Liver (tissue), 9 donors: ENCODE measurements around the gene FCGBP. TPM values are rescaled to one million over a fixed set of nuclear protein-coding genes. Genes with fewer than 3 reads are reported as not detected.

Experiments used
- DNase-seq: peaks from one replicate; pipeline ENCODE4 v3.0.0-alpha.2; 2017; ENCODE audit warnings: low spot score
- H3K27ac ChIP-seq, 2 donors: one replicate each; pipeline ENCODE4 v1.7.0; 2013; ENCODE audit warnings: inconsistent platforms in 2 of 2, low read length in 2 of 2, control low read depth in 1 of 2, low read depth in 1 of 2, mild to moderate bottlenecking in 1 of 2
- H3K27me3 ChIP-seq, 4 donors: one replicate each; pipeline versions ENCODE4 v1.6.1 to v1.7.0; 2013; ENCODE audit warnings: low read length in 3 of 4, inconsistent platforms in 1 of 4, mild to moderate bottlenecking in 1 of 4, moderate library complexity in 1 of 4; ENCODE audit not compliant: control insufficient read depth in 4 of 4, insufficient read depth in 4 of 4
- H3K36me3 ChIP-seq, 4 donors: one replicate each; pipeline versions ENCODE4 v1.6.1 to v1.7.0; 2013; ENCODE audit warnings: low read length in 3 of 4, mild to moderate bottlenecking in 3 of 4, low read depth in 1 of 4, moderate library complexity in 1 of 4; ENCODE audit not compliant: control insufficient read depth in 4 of 4, insufficient read depth in 3 of 4
- H3K4me1 ChIP-seq, 4 donors: one replicate each; pipeline versions ENCODE4 v1.6.1 to v1.7.0; 2013; ENCODE audit warnings: low read length in 3 of 4, mild to moderate bottlenecking in 3 of 4, moderate library complexity in 1 of 4; ENCODE audit not compliant: control insufficient read depth in 4 of 4, insufficient read depth in 4 of 4
- H3K4me3 ChIP-seq, 3 donors: one replicate each; pipeline versions ENCODE4 v1.6.1 to v1.7.0; 2013; ENCODE audit warnings: low read length in 3 of 3, control low read depth in 1 of 3, low read depth in 1 of 3, mild to moderate bottlenecking in 1 of 3
- H3K9ac ChIP-seq, 2 donors: one replicate each; pipeline ENCODE4 v1.7.0; 2013; ENCODE audit warnings: low read length in 2 of 2, mild to moderate bottlenecking in 2 of 2, moderate library complexity in 2 of 2, control low read depth in 1 of 2, low read depth in 1 of 2
- H3K9me3 ChIP-seq, 4 donors: one replicate each; pipeline versions ENCODE4 v1.6.1 to v1.7.0; 2013; ENCODE audit warnings: low read length in 3 of 4; ENCODE audit not compliant: control insufficient read depth in 4 of 4
- EGR1 ChIP-seq, 2 donors: IDR thresholded peaks; 2 replicates each; pipeline ENCODE4 v1.6.1; 2016 to 2018; ENCODE audit warnings: antibody characterized with exemption in 2 of 2, low read depth in 2 of 2
- FOXA1 ChIP-seq: IDR thresholded peaks from 2 replicates; pipeline ENCODE4 v1.6.1; 2016; ENCODE audit warnings: antibody characterized with exemption
- HNF4A ChIP-seq, 2 donors: conservative IDR thresholded peaks; 2 replicates each; pipeline ENCODE4 v1.6.1; 2016; ENCODE audit warnings: antibody characterized with exemption in 2 of 2, mild to moderate bottlenecking in 2 of 2
- HNF4G ChIP-seq: IDR thresholded peaks from 2 replicates; pipeline ENCODE4 v1.6.1; 2016; ENCODE audit warnings: antibody characterized with exemption
- JUND ChIP-seq, 2 donors: IDR thresholded peaks; 2 replicates each; pipeline ENCODE4 v1.6.1; 2016; ENCODE audit warnings: antibody characterized with exemption in 2 of 2
- NR2F2 ChIP-seq: IDR thresholded peaks from 2 replicates; pipeline ENCODE4 v1.6.1; 2016; ENCODE audit warnings: antibody characterized with exemption
- RAD21 ChIP-seq, 2 donors: IDR thresholded peaks; 2 replicates each; pipeline ENCODE4 v1.6.1; 2016; ENCODE audit warnings: antibody characterized with exemption in 2 of 2, mild to moderate bottlenecking in 2 of 2
- RXRA ChIP-seq, 2 donors: IDR thresholded peaks; 2 replicates each; pipeline ENCODE4 v1.6.1; 2017 to 2018; ENCODE audit warnings: antibody characterized with exemption in 2 of 2, mild to moderate bottlenecking in 1 of 2
- TAF1 ChIP-seq: conservative IDR thresholded peaks from 2 replicates; pipeline ENCODE4 v1.6.1; 2016; ENCODE audit warnings: antibody characterized with exemption, mild to moderate bottlenecking
- YY1 ChIP-seq: IDR thresholded peaks from 2 replicates; pipeline ENCODE4 v1.6.1; 2016; ENCODE audit warnings: antibody characterized with exemption, mild to moderate bottlenecking
- WGBS: extraction: QIAGEN DNeasy Blood & Tissue Kit; methylation state at CpG from one replicate; pipeline ENCODE4 v1.1.7; 2013; 5-methylcytosine and 5-hydroxymethylcytosine counted together
- polyA plus RNA-seq, 2 donors: library from polyadenylated mRNA; stranded (reverse) in 1 of 2; unstranded in 1 of 2; fragments of 200-250 nt in 1 of 2; fragments of >200 nt in 1 of 2; fragmentation: Nextera tagmentation in 1 of 2; extraction: Ambion mirVana in 1 of 2; gene quantifications; one replicate each; pipeline versions ENCODE4 v1.2.1 to v1.2.3, GENCODE V29; 2013 to 2015
- total RNA-seq, 2 donors: library from RNA; depleted of rRNA; stranded (reverse); fragments of >200 nt; gene quantifications; one replicate each; pipeline ENCODE4 v1.2.3, GENCODE V29; 2014
- TF ChIP-seq, protein P1 (sequence below): IDR thresholded peaks from 2 replicates; pipeline ENCODE4 v1.6.1; 2016; ENCODE audit warnings: antibody characterized with exemption, mild to moderate bottlenecking
- TF ChIP-seq, protein P2 (sequence below): IDR thresholded peaks from 2 replicates; pipeline ENCODE4 v1.6.1; 2016; ENCODE audit warnings: antibody characterized with exemption
- TF ChIP-seq, protein P3 (sequence below): IDR thresholded peaks from 2 replicates; pipeline ENCODE4 v1.6.1; 2016; ENCODE audit warnings: antibody characterized with exemption
- TF ChIP-seq, protein P4 (sequence below): fragments of 150-350 bp; IDR thresholded peaks from 2 replicates; pipeline ENCODE4 v1.5.1; 2017; ENCODE audit warnings: improper control_type of control experiment, low read depth, low read length; ENCODE audit not compliant: missing input control
- donor health status: healthy.
- donor health status: healthy.
- donor health status: healthy.
- donor health status: healthy.
- donor health status: healthy.

The FCGBP gene
- total and polyA plus RNA-seq, 4 donors: 0.08 to 32.9 (median 0.95) TPM

DNA sequence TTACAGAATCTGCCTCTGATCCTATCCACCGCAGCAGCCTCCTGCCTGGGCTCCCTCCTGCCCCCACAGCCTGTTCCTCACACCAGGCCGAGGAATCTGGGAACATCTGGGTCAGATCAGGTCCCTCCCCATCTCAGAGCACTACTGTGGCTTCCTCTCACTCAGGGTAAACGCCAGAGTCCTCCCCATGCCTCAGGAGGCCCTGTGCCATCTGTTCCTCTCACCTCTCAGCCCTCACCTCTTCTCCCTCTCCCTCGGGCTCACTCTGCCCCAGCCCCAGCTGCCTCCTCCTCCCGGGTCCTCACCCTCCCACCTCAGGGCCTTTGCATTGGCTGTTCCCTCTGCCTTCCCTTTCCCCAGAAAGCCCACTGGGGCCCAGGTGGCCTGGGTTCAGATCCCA, 18.2 kb downstream of the FCGBP start:
- WGBS: 82% methylated on average over 5 of the region's 5 CpGs
- no peak overlapping the region for H3K4me3 ChIP-seq
- no peaks in the 10 kb centered on the region for H3K36me3 ChIP-seq
- H3K27me3 ChIP-seq: no peaks in the 10 kb centered on the region
- H3K9me3 ChIP-seq: peaks cover 0 to 3% (median 0%) of the 10 kb centered on the region in 4 donors
- DNase-seq: no peak
- no peaks in the 10 kb centered on the region for H3K4me1 ChIP-seq
- no peak overlapping the region for H3K27ac ChIP-seq
- TF ChIP-seq JUND (IDR thresholded peaks at IDR 0.05) (no peak), RXRA (IDR thresholded peaks at IDR 0.05) (no peak), HNF4A (conservative IDR thresholded peaks at IDR 0.05) (no peak), YY1 (no peak), TAF1 (no peak), NR2F2 (no peak), EGR1 (IDR thresholded peaks at IDR 0.05; ENCODE audit: low read depth in 2 of 2) (no peak), RAD21 (IDR thresholded peaks at IDR 0.05) (no peak)
- TF ChIP-seq, protein P1, sequence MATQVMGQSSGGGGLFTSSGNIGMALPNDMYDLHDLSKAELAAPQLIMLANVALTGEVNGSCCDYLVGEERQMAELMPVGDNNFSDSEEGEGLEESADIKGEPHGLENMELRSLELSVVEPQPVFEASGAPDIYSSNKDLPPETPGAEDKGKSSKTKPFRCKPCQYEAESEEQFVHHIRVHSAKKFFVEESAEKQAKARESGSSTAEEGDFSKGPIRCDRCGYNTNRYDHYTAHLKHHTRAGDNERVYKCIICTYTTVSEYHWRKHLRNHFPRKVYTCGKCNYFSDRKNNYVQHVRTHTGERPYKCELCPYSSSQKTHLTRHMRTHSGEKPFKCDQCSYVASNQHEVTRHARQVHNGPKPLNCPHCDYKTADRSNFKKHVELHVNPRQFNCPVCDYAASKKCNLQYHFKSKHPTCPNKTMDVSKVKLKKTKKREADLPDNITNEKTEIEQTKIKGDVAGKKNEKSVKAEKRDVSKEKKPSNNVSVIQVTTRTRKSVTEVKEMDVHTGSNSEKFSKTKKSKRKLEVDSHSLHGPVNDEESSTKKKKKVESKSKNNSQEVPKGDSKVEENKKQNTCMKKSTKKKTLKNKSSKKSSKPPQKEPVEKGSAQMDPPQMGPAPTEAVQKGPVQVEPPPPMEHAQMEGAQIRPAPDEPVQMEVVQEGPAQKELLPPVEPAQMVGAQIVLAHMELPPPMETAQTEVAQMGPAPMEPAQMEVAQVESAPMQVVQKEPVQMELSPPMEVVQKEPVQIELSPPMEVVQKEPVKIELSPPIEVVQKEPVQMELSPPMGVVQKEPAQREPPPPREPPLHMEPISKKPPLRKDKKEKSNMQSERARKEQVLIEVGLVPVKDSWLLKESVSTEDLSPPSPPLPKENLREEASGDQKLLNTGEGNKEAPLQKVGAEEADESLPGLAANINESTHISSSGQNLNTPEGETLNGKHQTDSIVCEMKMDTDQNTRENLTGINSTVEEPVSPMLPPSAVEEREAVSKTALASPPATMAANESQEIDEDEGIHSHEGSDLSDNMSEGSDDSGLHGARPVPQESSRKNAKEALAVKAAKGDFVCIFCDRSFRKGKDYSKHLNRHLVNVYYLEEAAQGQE: no peak
- no peak overlapping the region for H3K9ac ChIP-seq

DNA sequence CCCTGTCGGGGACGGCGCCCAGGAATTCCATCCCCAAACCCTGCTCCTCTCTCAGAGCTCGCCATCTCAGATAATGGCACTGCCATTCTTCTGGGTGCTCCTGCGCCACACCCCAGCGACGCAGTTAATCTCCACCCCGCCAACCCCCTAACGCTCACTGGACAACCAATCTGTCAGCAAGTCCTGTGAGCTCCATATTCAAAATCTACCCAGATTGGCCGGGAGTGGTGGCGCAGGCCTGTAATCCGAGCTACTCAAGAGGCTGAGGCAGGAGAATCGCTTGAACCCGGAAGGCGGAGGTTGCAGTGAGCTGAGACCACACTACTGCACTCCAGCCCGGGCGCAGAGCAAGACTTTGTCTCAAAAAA, 18.6 kb downstream of the FCGBP start:
- WGBS: 88% methylated on average over 17 of the region's 17 CpGs
- H3K9ac ChIP-seq: no peak overlapping the region
- TF ChIP-seq, protein P1: no peak
- no peak for TF ChIP-seq TAF1
- no peak for TF ChIP-seq HNF4G
- TF ChIP-seq NR2F2: no peak
- TF ChIP-seq, protein P2, sequence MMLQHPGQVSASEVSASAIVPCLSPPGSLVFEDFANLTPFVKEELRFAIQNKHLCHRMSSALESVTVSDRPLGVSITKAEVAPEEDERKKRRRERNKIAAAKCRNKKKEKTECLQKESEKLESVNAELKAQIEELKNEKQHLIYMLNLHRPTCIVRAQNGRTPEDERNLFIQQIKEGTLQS: no peak
- TF ChIP-seq, protein P3, sequence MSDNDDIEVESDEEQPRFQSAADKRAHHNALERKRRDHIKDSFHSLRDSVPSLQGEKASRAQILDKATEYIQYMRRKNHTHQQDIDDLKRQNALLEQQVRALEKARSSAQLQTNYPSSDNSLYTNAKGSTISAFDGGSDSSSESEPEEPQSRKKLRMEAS: no peak
- no peak for TF ChIP-seq RAD21 (IDR thresholded peaks at IDR 0.05)
- no peak for TF ChIP-seq FOXA1
- TF ChIP-seq JUND (IDR thresholded peaks at IDR 0.05): no peak
- TF ChIP-seq, protein P4, sequence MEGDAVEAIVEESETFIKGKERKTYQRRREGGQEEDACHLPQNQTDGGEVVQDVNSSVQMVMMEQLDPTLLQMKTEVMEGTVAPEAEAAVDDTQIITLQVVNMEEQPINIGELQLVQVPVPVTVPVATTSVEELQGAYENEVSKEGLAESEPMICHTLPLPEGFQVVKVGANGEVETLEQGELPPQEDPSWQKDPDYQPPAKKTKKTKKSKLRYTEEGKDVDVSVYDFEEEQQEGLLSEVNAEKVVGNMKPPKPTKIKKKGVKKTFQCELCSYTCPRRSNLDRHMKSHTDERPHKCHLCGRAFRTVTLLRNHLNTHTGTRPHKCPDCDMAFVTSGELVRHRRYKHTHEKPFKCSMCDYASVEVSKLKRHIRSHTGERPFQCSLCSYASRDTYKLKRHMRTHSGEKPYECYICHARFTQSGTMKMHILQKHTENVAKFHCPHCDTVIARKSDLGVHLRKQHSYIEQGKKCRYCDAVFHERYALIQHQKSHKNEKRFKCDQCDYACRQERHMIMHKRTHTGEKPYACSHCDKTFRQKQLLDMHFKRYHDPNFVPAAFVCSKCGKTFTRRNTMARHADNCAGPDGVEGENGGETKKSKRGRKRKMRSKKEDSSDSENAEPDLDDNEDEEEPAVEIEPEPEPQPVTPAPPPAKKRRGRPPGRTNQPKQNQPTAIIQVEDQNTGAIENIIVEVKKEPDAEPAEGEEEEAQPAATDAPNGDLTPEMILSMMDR: no peak
- H3K4me1 ChIP-seq: no peaks in the 10 kb centered on the region
- no peaks in the 10 kb centered on the region for H3K27me3 ChIP-seq
- no peak overlapping the region for H3K4me3 ChIP-seq
- no peak for DNase-seq
- peaks cover 0 to 3% (median 0%) of the 10 kb centered on the region in 4 donors for H3K9me3 ChIP-seq
- no peaks in the 10 kb centered on the region for H3K36me3 ChIP-seq
- no peak overlapping the region for H3K27ac ChIP-seq
